Measurements from ENCODE around the gene FTO. TPM values are rescaled to one million over a fixed set of nuclear protein-coding genes. Genes with fewer than 3 reads are reported as not detected.

Gene FTO
- polyA plus RNA-seq, 2 of the 4 experiments (the other 2 are of a cell fraction) = 48.7 to 101 TPM

DNA sequence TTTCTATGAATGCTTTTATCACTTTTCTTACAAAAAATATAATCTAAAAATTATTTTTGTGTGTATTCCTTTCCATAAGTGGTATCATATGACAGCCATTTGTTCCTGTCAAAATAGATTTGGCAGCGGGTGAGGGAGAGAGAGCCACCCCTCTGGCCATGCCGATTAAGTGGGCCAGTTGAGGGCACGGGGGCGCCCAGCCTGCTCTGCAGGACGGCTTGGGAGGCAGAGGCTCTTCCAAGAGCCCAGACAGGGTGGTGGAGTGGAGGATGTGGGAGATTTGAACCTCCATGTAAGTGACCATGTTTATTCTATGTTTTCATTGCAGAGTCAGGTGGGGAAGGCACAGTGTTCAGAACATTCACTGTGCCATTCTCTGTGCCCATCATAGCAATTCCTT, 493.8 kb downstream of the FTO start:
- DNase-seq (ENCODE audit: low read depth in 1 of 2, low spot score in 1 of 2) = no peak
- Histone ChIP-seq H3K27ac (no peak overlapping the region), H3K4me3 (no peak overlapping the region), H3K9me3 (peaks cover 3% of the 10 kb centered on the region; the same call in 2 of the 3 replicates), H3K4me2 (no peak overlapping the region), H3K4me1 (0 out of 3 replicates have a peak, but pooled peaks cover 2% of the 10 kb centered on the region)
- ChIA-PET POLR2A (no interaction called here), CTCF (no interaction called here)
- FAIRE-seq = no peak
- TF ChIP-seq HOXB5 (CRISPR knock-in tag; IDR thresholded peaks at IDR 0.05) (no peak), POLR2AphosphoS2 (conservative IDR thresholded peaks at IDR 0.05; ENCODE audit: low read length) (no peak), JUNB (IDR thresholded peaks at IDR 0.05) (no peak), RARB (CRISPR knock-in tag; IDR thresholded peaks at IDR 0.05) (no peak), MAFK (IDR thresholded peaks at IDR 0.05; ENCODE audit: partially characterized antibody) (no peak), TP53 (CRISPR knock-in tag; IDR thresholded peaks at IDR 0.05) (no peak), RNF2 (IDR thresholded peaks at IDR 0.05; ENCODE audit: borderline replicate concordance, low read depth) (no peak), JUN (IDR thresholded peaks at IDR 0.05) (no peak), ESRRA (IDR thresholded peaks at IDR 0.05; ENCODE audit: borderline replicate concordance, low read length) (no peak), ZC3H11A (IDR thresholded peaks at IDR 0.05) (no peak), POLR2A (IDR thresholded peaks at IDR 0.05; ENCODE audit: low read length) (no peak), SREBF2 (IDR thresholded peaks at IDR 0.05) (no peak), EHF (CRISPR knock-in tag; IDR thresholded peaks at IDR 0.05) (no peak), MYC (IDR thresholded peaks at IDR 0.05; ENCODE audit: borderline replicate concordance, low read length) (no peak), RCOR1 (IDR thresholded peaks at IDR 0.05; ENCODE audit: low read depth, low read length) (no peak)
- TF ChIP-seq, protein P1, sequence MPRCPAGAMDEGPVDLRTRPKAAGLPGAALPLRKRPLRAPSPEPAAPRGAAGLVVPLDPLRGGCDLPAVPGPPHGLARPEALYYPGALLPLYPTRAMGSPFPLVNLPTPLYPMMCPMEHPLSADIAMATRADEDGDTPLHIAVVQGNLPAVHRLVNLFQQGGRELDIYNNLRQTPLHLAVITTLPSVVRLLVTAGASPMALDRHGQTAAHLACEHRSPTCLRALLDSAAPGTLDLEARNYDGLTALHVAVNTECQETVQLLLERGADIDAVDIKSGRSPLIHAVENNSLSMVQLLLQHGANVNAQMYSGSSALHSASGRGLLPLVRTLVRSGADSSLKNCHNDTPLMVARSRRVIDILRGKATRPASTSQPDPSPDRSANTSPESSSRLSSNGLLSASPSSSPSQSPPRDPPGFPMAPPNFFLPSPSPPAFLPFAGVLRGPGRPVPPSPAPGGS (IDR thresholded peaks at IDR 0.05) = no peak
- TF ChIP-seq, protein P2, sequence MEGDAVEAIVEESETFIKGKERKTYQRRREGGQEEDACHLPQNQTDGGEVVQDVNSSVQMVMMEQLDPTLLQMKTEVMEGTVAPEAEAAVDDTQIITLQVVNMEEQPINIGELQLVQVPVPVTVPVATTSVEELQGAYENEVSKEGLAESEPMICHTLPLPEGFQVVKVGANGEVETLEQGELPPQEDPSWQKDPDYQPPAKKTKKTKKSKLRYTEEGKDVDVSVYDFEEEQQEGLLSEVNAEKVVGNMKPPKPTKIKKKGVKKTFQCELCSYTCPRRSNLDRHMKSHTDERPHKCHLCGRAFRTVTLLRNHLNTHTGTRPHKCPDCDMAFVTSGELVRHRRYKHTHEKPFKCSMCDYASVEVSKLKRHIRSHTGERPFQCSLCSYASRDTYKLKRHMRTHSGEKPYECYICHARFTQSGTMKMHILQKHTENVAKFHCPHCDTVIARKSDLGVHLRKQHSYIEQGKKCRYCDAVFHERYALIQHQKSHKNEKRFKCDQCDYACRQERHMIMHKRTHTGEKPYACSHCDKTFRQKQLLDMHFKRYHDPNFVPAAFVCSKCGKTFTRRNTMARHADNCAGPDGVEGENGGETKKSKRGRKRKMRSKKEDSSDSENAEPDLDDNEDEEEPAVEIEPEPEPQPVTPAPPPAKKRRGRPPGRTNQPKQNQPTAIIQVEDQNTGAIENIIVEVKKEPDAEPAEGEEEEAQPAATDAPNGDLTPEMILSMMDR (IDR thresholded peaks at IDR 0.05) = no peak
- no peak for ATAC-seq
- WGBS (ENCODE audit: missing lambda C conversion rate) = 12% methylated on average over 5 of the region's 5 CpGs

DNA sequence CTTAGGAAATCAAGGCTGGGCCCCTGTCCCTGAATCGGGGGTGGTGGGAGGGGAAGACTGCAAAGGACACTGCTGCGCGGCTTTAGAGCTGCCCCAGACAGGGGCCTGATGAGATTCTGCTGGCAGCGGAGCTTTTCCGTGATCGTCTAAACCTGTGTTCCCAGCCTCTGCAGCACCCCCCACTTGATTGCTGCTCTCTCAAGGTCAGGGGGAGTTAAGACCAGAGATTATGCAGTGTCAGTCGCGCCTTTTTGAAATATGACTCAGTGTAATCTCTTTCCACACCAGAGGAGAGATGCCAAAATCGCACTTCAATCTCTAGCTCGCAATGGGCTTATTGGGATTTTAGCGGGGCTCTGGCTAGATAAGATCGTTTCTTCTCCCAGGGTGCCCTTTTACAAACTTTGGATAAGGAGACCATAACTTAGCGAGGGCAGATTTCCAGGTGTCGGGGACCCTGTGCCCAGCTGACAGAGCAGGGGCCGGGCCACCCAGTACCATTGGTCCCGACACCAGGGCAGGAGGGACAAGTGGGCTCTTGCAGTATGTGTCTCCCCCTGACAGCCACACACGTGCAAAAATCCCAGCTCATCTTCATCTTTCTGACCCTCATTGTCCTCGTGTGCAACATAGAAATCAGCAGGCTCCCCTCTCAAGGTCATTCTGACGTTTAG, 495.7 kb downstream of the FTO start:
- DNase-seq (ENCODE audit: low read depth in 1 of 2, low spot score in 1 of 2) (no peak), ATAC-seq (no peak), FAIRE-seq (no peak)
- no peaks in the 10 kb centered on the region for H3K9me3 ChIP-seq
- H3K4me1 ChIP-seq = no peaks in the 10 kb centered on the region
- no peak overlapping the region for H3K27ac ChIP-seq
- CTCF ChIA-PET = no interaction called here
- WGBS (ENCODE audit: missing lambda C conversion rate) = 68% methylated on average over 19 of the region's 19 CpGs
- POLR2A ChIA-PET = no interaction called here
- TF ChIP-seq SREBF2 (IDR thresholded peaks at IDR 0.05) (no peak), MAFK (IDR thresholded peaks at IDR 0.05; ENCODE audit: partially characterized antibody) (no peak), PHF8 (IDR thresholded peaks at IDR 0.05; ENCODE audit: borderline replicate concordance, low read depth) (no peak), GATA3 (IDR thresholded peaks at IDR 0.05; ENCODE audit: borderline replicate concordance) (no peak), HOXB13 (CRISPR knock-in tag; IDR thresholded peaks at IDR 0.05; ENCODE audit: low read depth) (no peak), EP300 (IDR thresholded peaks at IDR 0.05) (no peak), KDM1A (IDR thresholded peaks at IDR 0.05; ENCODE audit: low read depth) (no peak), CHD2 (IDR thresholded peaks at IDR 0.05; ENCODE audit: low read length, partially characterized antibody) (no peak), CEBPB (IDR thresholded peaks at IDR 0.05) (no peak), HOXB5 (CRISPR knock-in tag; IDR thresholded peaks at IDR 0.05) (no peak), TP53 (CRISPR knock-in tag; IDR thresholded peaks at IDR 0.05) (no peak), ESRRA (IDR thresholded peaks at IDR 0.05; ENCODE audit: borderline replicate concordance, low read length) (no peak)
- TF ChIP-seq, protein P3, sequence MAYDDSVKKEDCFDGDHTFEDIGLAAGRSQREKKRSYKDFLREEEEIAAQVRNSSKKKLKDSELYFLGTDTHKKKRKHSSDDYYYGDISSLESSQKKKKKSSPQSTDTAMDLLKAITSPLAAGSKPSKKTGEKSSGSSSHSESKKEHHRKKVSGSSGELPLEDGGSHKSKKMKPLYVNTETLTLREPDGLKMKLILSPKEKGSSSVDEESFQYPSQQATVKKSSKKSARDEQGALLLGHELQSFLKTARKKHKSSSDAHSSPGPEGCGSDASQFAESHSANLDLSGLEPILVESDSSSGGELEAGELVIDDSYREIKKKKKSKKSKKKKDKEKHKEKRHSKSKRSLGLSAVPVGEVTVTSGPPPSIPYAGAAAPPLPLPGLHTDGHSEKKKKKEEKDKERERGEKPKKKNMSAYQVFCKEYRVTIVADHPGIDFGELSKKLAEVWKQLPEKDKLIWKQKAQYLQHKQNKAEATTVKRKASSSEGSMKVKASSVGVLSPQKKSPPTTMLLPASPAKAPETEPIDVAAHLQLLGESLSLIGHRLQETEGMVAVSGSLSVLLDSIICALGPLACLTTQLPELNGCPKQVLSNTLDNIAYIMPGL (CRISPR knock-in tag; IDR thresholded peaks at IDR 0.05; ENCODE audit: borderline replicate concordance) = no peak
- TF ChIP-seq, protein P4, sequence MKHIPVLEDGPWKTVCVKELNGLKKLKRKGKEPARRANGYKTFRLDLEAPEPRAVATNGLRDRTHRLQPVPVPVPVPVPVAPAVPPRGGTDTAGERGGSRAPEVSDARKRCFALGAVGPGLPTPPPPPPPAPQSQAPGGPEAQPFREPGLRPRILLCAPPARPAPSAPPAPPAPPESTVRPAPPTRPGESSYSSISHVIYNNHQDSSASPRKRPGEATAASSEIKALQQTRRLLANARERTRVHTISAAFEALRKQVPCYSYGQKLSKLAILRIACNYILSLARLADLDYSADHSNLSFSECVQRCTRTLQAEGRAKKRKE (CRISPR knock-in tag; IDR thresholded peaks at IDR 0.05; ENCODE audit: low read depth) = no peak
- TF ChIP-seq, protein P5, sequence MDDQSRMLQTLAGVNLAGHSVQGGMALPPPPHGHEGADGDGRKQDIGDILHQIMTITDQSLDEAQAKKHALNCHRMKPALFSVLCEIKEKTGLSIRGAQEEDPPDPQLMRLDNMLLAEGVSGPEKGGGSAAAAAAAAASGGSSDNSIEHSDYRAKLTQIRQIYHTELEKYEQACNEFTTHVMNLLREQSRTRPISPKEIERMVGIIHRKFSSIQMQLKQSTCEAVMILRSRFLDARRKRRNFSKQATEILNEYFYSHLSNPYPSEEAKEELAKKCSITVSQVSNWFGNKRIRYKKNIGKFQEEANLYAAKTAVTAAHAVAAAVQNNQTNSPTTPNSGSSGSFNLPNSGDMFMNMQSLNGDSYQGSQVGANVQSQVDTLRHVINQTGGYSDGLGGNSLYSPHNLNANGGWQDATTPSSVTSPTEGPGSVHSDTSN (IDR thresholded peaks at IDR 0.05) = no peak
- H3K4me3 ChIP-seq = no peak overlapping the region
- no peak overlapping the region for H3K4me2 ChIP-seq

Measured in A549 (cell line).